ENCODE results near the gene ADTRP.

The ADTRP gene

DNA sequence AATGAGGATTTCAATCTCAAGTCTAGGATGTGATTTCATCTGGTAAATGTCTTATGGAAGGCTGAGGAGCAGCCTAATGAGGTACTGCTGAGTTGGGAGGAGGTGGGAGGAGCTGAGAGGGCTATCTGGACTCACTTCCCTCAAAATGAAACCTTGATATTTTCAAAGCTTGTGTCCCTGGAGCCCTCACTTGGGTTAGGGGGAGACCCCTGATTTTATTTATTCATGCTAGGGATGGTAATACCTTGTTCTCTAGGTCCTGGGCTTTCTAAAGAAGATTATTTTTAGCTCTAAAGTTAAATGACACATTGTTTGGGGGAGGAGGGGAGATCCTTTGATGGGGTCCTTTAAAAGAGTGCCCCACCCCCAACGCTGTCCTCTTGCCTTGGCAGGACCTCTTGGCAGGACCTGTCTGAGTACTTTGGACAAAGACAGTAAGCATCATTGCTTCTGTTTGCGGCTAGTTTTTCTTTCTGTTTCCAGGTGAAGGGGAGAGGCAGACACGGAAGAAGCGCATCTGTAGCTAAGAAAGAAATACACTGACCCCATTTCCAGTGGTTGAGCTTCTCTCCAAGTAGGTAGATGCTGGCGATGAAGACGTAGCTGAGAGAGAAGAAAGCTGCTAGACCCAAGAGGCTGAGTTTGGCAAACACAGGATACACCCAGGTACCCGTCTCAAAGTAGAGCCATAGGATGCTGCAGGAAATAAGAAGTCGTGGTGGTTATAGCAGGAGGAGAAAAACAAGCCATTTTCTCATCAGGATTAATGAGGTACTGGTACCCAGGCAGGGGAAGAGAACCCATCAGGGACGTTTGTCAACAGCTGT is 55.6 kb downstream of the ADTRP start:
- DNase-seq (ENCODE audit: low read depth): no peak

GRCh38 chr6:11722220-11722619 is 56.4 kb downstream of the ADTRP start:
- no peak for DNase-seq (ENCODE audit: low read depth)

GRCh38 chr6:11718463-11718862 is 60.1 kb downstream of the ADTRP start:
- DNase-seq (ENCODE audit: low read depth): no peak

- no peak for DNase-seq (ENCODE audit: low read depth)
These were observed 60.6 kb downstream of the ADTRP start for GRCh38 chr6:11718031-11718430.

DNA sequence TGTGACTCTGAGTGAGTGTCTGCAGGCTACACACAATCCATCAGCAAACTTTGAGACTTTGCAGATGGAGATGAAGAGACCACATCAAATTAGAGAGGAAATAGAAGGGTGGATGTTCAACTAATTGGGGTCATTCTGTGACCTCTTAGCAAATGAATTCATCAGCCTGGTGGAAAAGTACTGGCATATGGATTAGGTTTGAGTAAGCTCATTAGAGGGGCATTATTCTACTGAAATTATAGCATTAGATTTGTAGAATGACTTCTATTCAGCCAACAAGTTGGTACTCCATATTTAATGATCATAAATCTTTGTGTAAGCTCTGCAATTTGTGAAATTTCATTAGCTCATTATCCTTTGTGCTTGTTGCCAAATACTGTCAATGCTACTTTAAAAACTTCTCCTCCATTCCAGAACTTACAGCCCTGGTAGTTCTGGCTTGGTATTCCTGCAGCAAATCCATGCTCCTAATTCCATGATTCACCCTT is 63.8 kb downstream of the ADTRP start:
- DNase-seq (ENCODE audit: low read depth): no peak

DNA sequence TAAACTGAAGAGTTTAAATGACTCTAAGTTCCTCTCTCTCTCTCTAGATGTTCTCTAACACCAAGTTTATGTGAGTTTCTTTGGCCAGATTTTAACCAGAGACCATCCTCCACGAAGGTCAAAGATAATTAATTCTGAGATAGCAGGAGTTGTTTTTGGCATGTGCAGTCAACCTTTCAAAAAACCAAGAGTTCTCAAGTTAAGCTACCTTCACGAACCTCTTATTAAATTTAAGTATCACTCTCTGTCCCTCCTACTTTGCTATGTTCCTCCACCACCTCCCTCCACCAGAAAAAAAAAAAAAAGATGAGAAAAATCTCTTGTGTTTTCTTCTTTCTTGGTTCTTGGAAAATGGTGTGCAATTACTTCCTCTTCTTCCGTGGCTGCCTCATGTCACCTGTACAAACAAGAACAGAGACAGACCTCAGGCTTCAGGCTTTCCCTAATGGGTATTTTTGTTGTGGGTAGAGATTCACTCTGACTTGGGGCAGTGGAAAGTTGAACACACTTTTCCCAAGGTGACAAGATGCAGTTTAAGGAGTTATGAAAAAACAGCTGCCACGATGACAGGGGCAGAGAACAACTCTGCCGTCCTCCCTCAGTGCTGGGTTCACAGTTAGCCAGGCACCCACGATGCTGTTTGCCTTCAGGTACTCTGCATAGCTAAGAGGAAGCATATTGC is 64.3 kb downstream of the ADTRP start:
- DNase-seq (ENCODE audit: low read depth): no peak

GRCh38 chr6:11712760-11713159 is 65.8 kb downstream of the ADTRP start:
- no peak for DNase-seq (ENCODE audit: low read depth)

GRCh38 chr6:11711984-11712711 is 66.5 kb downstream of the ADTRP start:
- DNase-seq (ENCODE audit: low read depth): no peak

DNA sequence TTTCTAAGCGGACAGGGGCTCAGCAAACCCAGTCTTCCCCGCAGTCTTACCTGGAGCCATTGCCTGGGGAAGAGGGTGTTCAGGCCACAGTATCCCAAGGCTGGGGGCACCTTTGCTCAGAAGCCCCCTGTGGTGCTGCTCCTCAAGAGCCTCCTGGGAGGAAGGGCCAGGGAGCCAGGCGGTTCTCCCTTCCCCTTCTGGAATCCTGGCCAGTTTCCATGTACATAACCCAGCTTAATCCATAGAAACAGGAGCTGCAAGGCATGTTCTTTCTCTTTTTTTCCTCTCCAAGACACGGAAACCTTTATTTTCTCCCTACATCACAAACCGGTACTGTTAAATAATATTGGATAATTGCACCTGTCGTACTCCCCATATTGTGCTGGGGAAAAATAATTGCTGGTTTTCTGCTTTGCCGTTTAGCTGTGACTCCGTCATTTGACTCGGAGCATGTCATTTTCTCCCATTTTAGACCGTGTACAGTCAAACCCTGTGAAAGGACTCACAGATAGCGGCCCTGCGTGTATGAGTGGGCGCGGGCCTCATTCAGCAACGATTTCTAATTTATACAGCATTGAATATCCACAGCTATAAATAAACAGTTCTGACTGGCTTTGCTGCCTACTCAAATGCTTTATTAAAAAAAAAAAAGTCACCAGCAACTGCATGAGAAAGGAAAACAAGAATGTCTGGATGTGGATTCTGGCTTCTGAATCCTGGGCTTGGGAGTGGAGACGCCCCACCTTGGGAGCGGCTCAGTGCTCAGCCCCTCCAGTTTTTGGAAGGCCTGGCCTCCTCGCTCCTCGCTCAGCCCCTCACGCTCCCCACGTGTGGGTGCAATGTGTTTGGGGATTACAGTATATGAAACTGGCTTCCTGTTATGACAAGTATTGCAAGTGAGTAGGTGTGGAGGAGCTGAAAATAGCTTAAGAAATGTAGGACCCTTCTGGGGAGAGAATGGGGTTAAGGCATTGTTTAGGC is 67.3 kb downstream of the ADTRP start:
- DNase-seq (ENCODE audit: low read depth): peak; percentile 57

DNA sequence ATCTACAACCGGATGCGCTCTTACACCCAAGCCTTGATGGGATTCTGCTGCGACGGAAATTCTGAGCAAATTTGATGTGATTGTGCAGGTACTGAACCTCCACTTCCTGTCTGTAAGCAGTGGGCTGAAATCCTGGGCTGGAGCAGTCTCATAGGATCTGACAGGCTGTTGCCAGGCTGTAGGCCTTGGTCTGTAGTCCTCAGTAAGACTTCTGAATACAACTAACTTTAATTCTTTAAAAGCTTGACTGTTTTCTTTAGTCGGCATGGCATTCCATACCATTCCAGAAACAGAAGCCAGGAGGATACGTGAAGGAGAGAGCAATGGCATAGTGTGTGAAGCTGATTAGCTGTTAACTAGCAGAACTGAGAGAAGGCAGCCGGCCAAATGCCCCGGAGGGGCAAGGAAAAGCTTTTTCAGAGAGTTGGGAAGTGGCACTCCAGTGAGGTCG is 68.3 kb downstream of the ADTRP start:
- DNase-seq (ENCODE audit: low read depth): peak; percentile 72

DNA sequence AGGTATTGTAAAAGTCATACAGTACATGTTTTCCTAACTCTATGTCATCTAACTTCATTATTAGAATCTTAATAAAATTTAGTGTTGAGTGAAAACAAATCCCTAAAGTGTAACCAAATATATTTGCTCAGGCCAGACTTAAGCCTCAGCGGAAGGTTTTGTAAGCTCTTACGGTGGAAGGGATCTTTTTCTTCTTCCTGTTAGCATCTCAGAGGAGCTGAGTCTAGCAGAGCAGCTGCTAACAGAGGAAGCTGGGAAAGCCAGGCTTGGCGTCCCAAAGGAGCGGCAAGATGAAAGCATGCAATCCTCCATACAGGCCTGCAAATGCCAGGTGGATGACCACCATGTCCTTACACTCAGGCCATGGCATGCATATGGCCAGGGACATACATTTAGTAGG is 72.4 kb downstream of the ADTRP start:
- no peak for DNase-seq (ENCODE audit: low read depth)

DNA sequence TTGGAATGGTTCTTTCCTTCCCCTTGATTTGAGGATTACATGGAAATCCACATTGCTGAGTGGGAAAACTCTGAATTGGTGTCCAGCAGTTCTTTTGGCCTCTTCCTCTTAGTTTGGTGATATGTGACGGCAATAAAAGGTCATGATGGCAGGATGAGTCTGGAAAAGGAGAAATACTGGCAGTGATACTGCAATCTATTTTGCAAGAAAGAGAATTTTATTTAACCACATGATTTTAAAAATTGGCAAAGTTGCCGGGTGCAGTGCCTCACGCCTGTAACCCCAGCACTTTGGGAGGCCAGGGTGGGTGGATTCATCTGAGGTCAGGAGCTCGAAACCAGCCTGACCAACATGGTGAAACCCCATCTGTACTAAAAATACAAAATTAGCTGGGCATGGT is 73.1 kb downstream of the ADTRP start:
- no peak for DNase-seq (ENCODE audit: low read depth)

DNA sequence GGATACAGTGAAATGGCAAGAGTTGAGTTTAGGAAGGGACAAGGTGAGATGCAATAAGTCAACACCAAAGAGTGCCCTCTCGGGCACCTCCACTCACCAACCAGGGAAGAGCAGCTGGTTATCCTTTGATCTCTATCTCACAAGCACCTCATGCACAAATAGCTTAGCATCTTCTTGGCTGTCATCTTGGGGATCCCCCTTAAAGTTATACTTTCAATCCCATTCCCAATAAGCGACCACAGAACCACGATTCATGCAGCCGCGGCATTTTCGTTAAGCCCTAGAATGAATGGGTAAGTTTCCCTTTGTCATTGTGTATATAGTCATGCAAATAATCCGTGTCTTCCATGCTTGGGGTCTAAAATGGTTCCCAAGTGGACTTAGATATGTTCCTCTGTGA is 73.5 kb downstream of the ADTRP start:
- DNase-seq (ENCODE audit: low read depth): no peak

DNA sequence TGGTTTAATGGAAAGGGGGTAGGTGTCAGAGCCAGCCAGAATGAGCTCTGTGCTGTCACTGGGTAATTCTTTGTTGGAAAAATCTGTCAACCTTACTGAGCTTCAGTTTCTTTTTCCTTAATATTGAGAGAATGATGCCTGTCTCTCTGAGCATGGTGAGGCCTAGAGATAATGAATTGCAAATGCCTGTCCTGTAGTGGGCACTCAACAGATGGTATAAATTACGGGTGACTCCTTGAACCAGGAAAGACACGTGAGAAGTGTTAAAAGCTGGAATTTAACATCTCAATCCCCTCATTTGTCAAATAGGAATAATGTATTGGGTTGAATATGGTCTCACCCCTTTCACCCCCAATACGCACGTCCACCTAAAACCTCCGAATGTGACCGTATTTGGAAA is 74.9 kb downstream of the ADTRP start:
- no peak for DNase-seq (ENCODE audit: low read depth)

DNA sequence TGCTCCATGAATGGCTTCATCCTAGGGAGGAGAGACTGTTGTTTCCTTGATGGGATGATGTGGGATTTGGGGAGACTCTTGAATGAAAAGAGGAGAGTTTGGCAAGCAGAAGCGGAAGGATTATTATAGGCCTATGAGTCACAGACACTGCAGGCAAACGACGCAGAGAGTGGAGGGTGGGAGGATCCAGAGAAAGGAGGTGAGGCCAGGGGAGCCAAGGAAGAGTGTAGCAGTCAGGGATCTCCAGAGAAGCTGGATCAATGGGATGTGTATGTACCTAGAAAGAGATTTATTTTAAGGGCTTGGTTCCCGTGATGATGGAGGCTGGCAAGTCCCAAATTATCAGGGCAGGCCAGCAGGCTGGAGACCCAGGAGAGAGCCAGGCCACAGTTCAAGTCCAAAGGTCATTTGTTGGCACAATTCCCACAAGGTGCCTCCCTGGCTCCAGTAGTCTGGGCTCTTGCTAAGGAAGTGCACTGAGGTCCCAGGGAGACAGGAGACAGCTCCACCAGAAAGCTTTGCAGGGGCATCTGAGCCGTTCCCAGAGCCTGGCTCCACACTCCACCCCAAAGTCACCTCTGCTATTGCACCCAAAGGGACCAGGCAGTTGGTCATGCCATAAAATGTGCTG is 76.0 kb downstream of the ADTRP start:
- DNase-seq (ENCODE audit: low read depth): no peak

DNA sequence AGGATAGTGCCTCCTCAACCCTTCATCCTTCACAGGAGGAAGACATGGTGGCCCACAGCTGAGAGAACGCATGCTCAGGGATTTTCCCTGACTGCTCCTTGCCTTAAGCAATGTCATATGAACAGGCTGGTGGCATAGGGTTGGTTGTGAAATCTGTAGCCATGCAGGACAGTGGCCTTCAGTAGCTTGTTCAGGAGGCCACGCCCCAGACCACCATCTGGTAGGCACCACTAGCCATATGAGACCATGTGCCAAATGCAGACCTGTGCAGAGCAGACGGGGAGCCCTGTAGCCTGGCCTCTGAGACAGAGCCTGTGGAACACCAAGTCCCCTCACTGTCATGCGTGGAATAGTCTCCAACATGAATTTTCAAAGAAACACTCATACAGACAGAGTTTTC is 76.5 kb downstream of the ADTRP start:
- no peak for DNase-seq (ENCODE audit: low read depth)

- DNase-seq (ENCODE audit: low read depth): no peak
These were observed 77.0 kb downstream of the ADTRP start for GRCh38 chr6:11701573-11701972.

DNA sequence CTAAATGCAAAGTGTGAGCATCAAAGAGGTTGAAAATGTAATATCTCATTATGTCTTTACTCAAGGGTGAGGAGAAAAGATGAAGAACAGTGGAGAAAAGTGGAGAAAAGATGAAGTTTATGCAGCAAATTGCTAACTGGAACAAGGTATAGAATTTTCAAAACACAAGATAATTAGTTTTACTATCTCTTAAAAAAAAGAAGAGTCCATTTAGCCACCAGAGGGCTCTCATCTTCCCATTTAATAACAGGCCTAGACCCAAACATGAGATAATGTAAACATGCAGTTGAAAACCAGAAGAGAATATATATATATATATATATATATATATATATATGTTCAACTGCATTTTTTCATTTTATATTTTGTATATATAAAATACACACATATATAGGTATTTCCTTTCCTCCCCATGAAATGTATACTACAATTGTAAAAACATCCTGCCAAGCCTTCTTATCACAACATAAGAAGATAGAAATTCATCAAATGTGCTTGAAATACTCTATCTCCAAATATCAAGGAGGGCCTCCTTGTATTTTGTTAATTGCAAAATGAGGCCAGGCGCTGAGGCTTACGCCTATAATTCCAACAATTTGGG is 78.4 kb downstream of the ADTRP start:
- DNase-seq (ENCODE audit: low read depth): no peak

- DNase-seq (ENCODE audit: low read depth): no peak
These were observed 79.0 kb downstream of the ADTRP start for GRCh38 chr6:11699576-11699975.

Data from stimulated activated CD4-positive, alpha-beta T cell treated with anti-CD3 and anti-CD28 coated beads, Interleukin-2, amount 100 ng/mL, for 4 hours (primary cell).